ENCODE measurements around the gene BCKDHB.
A peak's percentile ranks its signal among the peaks of the same experiment; 100 is the strongest.

The BCKDHB gene

GRCh38 chr6:80165143-80165542 is 58.7 kb downstream of the BCKDHB start:
- peak; percentile 69 for FAIRE-seq
- DNase-seq (ENCODE audit: insufficient read length, low spot score), result no peak
- TF ChIP-seq POLR2A (IDR thresholded peaks at IDR 0.05; ENCODE audit: low read depth, low read length) (no peak), POLR2AphosphoS5 (IDR thresholded peaks at IDR 0.05; ENCODE audit: low read depth, low read length) (no peak), SPI1 (IDR thresholded peaks at IDR 0.05; ENCODE audit: low read depth, low read length) (no peak)

- FAIRE-seq, result no peak
- TF ChIP-seq SPI1 (IDR thresholded peaks at IDR 0.05; ENCODE audit: low read depth, low read length) (no peak), POLR2AphosphoS5 (IDR thresholded peaks at IDR 0.05; ENCODE audit: low read depth, low read length) (no peak), TAF1 (IDR thresholded peaks at IDR 0.05; ENCODE audit: low read depth, low read length) (no peak), POU2F2 (IDR thresholded peaks at IDR 0.05; ENCODE audit: low read depth, low read length) (no peak), PAX5 (IDR thresholded peaks at IDR 0.05; ENCODE audit: insufficient read depth, low read length, severe bottlenecking) (no peak), POLR2A (IDR thresholded peaks at IDR 0.05; ENCODE audit: low read depth, low read length) (no peak)
- DNase-seq (ENCODE audit: insufficient read length, low spot score), result no peak
Measured at GRCh38 chr6:80165819-80166218, 59.3 kb downstream of the BCKDHB start.

DNA sequence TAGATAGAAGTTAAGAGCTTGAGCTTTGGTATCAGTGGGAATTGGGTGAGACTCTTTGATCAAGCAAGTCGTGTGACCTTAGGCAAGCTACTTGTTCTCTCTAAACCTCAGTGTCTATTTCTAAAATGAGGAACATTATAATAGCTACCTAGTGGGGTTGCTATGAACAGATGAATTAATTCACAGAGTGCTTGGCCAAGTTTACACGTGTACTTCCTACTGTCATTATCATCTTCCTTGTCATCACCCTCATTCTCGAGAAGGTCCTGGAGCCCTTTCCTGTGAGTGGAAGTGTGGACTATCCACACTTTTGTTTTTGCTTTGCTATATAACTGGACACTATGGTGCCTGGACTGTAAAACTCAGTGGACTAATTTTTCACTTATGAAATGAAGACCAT is 64.0 kb downstream of the BCKDHB start:
- no peak for FAIRE-seq
- no peak for DNase-seq (ENCODE audit: insufficient read length, low spot score)
- TF ChIP-seq POLR2A (IDR thresholded peaks at IDR 0.05; ENCODE audit: low read depth, low read length), result no peak
- no peak for TF ChIP-seq POLR2AphosphoS5 (IDR thresholded peaks at IDR 0.05; ENCODE audit: low read depth, low read length)
- TF ChIP-seq POU2F2 (IDR thresholded peaks at IDR 0.05; ENCODE audit: low read depth, low read length), result no peak
- TF ChIP-seq PAX5 (IDR thresholded peaks at IDR 0.05; ENCODE audit: insufficient read depth, low read length, severe bottlenecking), result no peak
- TF ChIP-seq TAF1 (IDR thresholded peaks at IDR 0.05; ENCODE audit: low read depth, low read length), result no peak
- no peak for TF ChIP-seq SPI1 (IDR thresholded peaks at IDR 0.05; ENCODE audit: low read depth, low read length)

GRCh38 chr6:80173411-80173810 is 66.9 kb downstream of the BCKDHB start:
- FAIRE-seq (no peak), DNase-seq (ENCODE audit: insufficient read length, low spot score) (no peak)
- TF ChIP-seq TAF1 (IDR thresholded peaks at IDR 0.05; ENCODE audit: low read depth, low read length) (no peak), SPI1 (IDR thresholded peaks at IDR 0.05; ENCODE audit: low read depth, low read length) (no peak), PAX5 (IDR thresholded peaks at IDR 0.05; ENCODE audit: insufficient read depth, low read length, severe bottlenecking) (no peak), POLR2AphosphoS5 (IDR thresholded peaks at IDR 0.05; ENCODE audit: low read depth, low read length) (no peak), POU2F2 (IDR thresholded peaks at IDR 0.05; ENCODE audit: low read depth, low read length) (no peak), POLR2A (IDR thresholded peaks at IDR 0.05; ENCODE audit: low read depth, low read length) (no peak)

GRCh38 chr6:80174900-80175572 is 68.6 kb downstream of the BCKDHB start:
- TF ChIP-seq SPI1 (IDR thresholded peaks at IDR 0.05; ENCODE audit: low read depth, low read length), result no peak; the same call in 1 of the 2 replicates
- no peak for DNase-seq (ENCODE audit: insufficient read length, low spot score)

DNA sequence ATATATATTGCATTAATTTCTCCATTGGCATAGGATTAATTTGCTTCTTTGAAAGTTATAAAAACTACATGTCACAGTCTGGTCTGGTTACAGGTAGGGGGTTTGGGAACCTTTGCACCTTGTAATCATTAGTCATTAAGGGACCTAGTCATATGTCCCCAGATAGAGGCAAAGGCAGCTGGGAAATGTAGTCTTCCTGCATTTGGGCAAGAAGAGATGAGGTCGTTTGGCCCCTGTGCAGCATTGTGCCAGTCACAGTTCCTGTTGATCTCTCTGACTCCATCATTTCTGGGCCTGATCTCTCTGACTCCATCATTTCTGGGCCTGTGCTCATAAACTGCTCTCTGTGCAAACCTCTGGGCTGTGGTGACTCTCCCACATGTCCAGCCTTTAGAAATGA is 73.2 kb downstream of the BCKDHB start:
- no peak for TF ChIP-seq POLR2A (IDR thresholded peaks at IDR 0.05; ENCODE audit: low read depth, low read length)
- TF ChIP-seq POU2F2 (IDR thresholded peaks at IDR 0.05; ENCODE audit: low read depth, low read length), result no peak
- no peak for TF ChIP-seq PAX5 (IDR thresholded peaks at IDR 0.05; ENCODE audit: insufficient read depth, low read length, severe bottlenecking)
- TF ChIP-seq TAF1 (IDR thresholded peaks at IDR 0.05; ENCODE audit: low read depth, low read length), result no peak
- no peak for TF ChIP-seq SPI1 (IDR thresholded peaks at IDR 0.05; ENCODE audit: low read depth, low read length)
- TF ChIP-seq POLR2AphosphoS5 (IDR thresholded peaks at IDR 0.05; ENCODE audit: low read depth, low read length), result no peak
- FAIRE-seq (no peak), DNase-seq (ENCODE audit: insufficient read length, low spot score) (no peak)

More at GRCh38 chr6:80174900-80175572, 68.6 kb downstream of the BCKDHB start:
- FAIRE-seq, result peak; percentile 9

DNA sequence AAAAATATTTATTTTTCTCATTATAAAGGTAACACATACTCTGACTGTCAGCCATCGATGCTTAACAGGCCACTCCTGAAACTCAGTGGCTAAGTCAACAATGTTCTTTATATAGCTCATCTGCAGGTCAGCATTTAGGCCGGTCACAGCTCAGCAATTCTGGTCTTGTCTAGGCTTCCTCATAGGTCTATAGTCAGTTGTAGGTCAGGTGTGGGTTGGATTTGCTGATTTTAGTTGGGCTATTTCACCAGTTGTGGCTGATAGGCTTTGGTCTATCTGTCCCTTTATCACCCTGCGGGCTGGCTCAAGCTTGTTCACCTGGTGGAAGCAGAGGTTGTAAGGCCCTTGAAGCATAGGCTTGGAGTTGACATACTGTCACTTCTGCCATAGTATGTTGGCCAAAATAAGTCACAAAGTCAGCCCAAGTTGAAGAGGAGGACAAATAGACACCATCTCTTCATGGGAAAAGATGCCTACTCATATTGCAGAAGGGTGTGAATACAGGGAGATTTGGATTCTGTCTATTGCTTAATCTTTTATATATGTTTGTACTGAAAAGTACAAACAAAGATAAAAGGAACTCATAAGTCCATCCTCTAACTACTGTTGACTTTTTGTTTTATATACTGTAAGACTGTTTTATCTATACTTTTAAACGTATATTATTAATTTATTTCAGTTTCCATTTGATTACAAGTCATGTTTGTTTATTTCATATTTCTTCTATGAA is 75.0 kb downstream of the BCKDHB start:
- peak; percentile 31 for FAIRE-seq
- TF ChIP-seq TAF1 (IDR thresholded peaks at IDR 0.05; ENCODE audit: low read depth, low read length), result no peak
- TF ChIP-seq SPI1 (IDR thresholded peaks at IDR 0.05; ENCODE audit: low read depth, low read length), result no peak
- TF ChIP-seq PAX5 (IDR thresholded peaks at IDR 0.05; ENCODE audit: insufficient read depth, low read length, severe bottlenecking), result no peak
- no peak for TF ChIP-seq POLR2AphosphoS5 (IDR thresholded peaks at IDR 0.05; ENCODE audit: low read depth, low read length)
- no peak for TF ChIP-seq POLR2A (IDR thresholded peaks at IDR 0.05; ENCODE audit: low read depth, low read length)
- no peak for TF ChIP-seq POU2F2 (IDR thresholded peaks at IDR 0.05; ENCODE audit: low read depth, low read length)
- no peak for DNase-seq (ENCODE audit: insufficient read length, low spot score)

GRCh38 chr6:80182308-80182707 is 75.8 kb downstream of the BCKDHB start:
- FAIRE-seq (no peak), DNase-seq (ENCODE audit: insufficient read length, low spot score) (no peak)
- TF ChIP-seq POU2F2 (IDR thresholded peaks at IDR 0.05; ENCODE audit: low read depth, low read length) (no peak), POLR2A (IDR thresholded peaks at IDR 0.05; ENCODE audit: low read depth, low read length) (no peak), PAX5 (IDR thresholded peaks at IDR 0.05; ENCODE audit: insufficient read depth, low read length, severe bottlenecking) (no peak), SPI1 (IDR thresholded peaks at IDR 0.05; ENCODE audit: low read depth, low read length) (no peak), TAF1 (IDR thresholded peaks at IDR 0.05; ENCODE audit: low read depth, low read length) (no peak), POLR2AphosphoS5 (IDR thresholded peaks at IDR 0.05; ENCODE audit: low read depth, low read length) (no peak)

- peak; percentile 40 for FAIRE-seq
- no peak for DNase-seq (ENCODE audit: insufficient read length, low spot score)
- TF ChIP-seq PAX5 (IDR thresholded peaks at IDR 0.05; ENCODE audit: insufficient read depth, low read length, severe bottlenecking) (no peak), POU2F2 (IDR thresholded peaks at IDR 0.05; ENCODE audit: low read depth, low read length) (no peak), TAF1 (IDR thresholded peaks at IDR 0.05; ENCODE audit: low read depth, low read length) (no peak), POLR2AphosphoS5 (IDR thresholded peaks at IDR 0.05; ENCODE audit: low read depth, low read length) (no peak), POLR2A (IDR thresholded peaks at IDR 0.05; ENCODE audit: low read depth, low read length) (no peak), SPI1 (IDR thresholded peaks at IDR 0.05; ENCODE audit: low read depth, low read length) (no peak)
Measured at GRCh38 chr6:80183019-80183795, 76.7 kb downstream of the BCKDHB start.
